Right renal cortex interstitium (tissue), 3 donors: Measurements from ENCODE around the gene MRPL43. TPM values are rescaled to one million over a fixed set of nuclear protein-coding genes. Genes with fewer than 3 reads are reported as not detected.
"Not testable (repeated sequence)": the region's sequence is repeated elsewhere in the genome, so short reads cannot be mapped to it uniquely, and the experiment has no call there.

Experiments
- DNase-seq, 3 donors: peaks; one replicate each; pipeline ENCODE4 v3.0.0-alpha.2; 2013; ENCODE audit warnings: low read depth in 3 of 3, low spot score in 2 of 3
- polyA plus RNA-seq, 3 donors: library from polyadenylated mRNA; unstranded; fragments of 120-200 nt; gene quantifications; one replicate each; pipeline ENCODE4 v1.2.1, GENCODE V29; 2013; ENCODE audit not compliant: insufficient read length in 3 of 3

MRPL43 gene
- polyA plus RNA-seq, 3 donors: 86.9 to 95.2 (median 87.1) TPM

GRCh38 chr10:100984672-100985177 lies 2.6 kb downstream of the MRPL43 start:
- DNase-seq: no peak

DNA sequence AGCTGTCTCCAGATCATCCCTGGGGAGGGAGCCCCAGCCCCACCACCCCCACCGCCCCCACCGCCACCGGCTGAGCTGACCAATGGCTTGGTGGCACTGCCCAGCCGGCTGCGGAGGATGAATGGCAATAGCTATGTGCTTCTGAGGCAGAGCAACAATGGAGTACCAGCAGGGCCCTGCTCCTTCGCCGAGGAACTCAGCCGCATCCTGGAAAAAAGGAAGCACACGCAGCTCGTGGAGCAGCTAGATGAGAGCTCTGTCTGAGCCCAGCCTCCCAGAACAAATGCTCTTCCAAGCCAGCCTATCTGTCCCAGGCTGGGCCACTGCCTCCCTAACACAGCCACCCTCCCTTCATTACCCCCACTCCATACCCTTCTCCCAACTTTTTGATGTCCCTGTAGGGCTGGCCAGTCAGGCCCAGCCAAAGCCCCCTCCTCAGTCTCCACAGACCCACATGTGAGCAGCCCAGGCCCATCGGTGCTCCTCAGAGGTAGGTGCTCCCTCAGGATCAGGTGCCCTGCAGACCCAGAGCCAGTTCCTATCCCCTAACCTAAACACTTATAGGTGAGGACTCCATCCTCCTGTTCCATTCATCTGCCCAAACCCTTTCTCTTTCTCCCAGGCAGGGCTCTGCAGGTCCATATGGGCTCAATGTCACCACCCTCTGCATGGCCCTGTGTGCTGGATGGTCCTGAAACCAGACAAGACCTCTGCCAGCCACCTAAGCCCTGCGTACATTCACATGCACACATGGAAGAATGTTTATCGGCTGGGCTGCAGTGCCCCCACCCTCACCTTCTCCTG lies 3.2 kb downstream of the MRPL43 start:
- no peak for DNase-seq

- DNase-seq: no peak
These were observed 4.1 kb downstream of the MRPL43 start for GRCh38 chr10:100982916-100983830.

DNA sequence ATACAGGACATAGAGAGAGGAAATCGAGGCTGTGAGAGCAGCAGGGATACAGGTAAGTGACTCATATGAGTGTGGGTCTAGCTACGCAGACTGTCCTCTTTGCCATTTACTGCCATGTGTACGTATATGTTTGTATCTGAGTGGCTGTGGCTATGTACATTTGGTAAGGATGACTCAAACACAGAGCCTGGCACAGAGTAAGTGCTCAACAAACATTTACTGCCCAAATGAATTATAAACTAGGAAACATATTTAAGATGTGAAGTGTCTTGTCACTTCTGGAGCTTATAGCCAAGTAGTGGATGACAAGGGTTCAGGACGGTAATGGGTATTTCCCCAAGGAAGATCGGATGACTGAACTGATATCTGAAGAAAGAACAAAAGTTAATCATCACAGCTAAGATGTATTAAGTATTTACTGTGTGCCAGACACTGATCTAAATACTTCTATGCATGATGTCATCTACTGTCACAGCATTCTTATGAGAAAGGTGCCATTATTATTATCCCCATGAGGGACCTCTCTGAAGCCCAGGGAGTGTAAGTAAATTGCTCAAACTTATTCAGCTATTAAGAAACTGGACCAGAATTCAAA lies 6.0 kb downstream of the MRPL43 start:
- no peak for DNase-seq

DNA sequence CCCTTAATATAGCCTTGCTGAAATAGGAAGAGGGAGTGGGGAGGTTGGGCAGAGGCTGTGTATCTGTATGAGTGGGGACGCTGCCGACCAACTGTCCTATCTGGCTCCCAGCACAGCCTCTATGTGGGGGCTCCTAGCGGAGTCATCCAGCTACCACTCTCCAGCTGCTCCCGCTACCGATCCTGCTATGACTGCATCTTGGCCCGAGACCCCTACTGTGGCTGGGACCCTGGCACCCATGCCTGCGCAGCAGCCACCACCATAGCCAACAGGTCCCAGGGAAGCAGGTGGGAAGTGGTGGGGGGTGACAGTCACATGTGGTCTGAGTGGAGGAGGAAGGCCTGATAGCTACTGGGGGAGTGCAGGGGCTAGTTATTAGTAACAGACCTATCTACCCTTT lies 6.6 kb downstream of the MRPL43 start:
- no peak for DNase-seq

DNA sequence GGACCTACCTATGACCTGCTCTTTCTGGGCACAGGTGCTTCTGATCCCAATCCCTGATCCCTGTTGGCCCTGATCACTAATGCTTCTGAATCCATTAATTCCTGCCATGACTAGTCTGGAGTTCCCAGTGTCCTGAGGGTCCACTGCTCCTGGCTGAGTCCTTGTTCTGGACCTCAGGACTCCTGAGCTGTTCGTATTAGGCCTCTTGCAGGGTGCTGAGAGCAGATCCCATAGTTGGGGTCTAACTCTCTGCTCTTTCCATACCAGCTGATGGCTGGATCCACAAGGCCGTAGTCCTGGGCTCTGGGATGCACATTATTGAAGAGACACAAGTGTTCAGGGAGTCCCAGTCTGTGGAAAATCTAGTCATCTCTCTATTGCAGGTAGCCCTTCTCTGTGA lies 7.0 kb downstream of the MRPL43 start:
- DNase-seq: no peak

DNA sequence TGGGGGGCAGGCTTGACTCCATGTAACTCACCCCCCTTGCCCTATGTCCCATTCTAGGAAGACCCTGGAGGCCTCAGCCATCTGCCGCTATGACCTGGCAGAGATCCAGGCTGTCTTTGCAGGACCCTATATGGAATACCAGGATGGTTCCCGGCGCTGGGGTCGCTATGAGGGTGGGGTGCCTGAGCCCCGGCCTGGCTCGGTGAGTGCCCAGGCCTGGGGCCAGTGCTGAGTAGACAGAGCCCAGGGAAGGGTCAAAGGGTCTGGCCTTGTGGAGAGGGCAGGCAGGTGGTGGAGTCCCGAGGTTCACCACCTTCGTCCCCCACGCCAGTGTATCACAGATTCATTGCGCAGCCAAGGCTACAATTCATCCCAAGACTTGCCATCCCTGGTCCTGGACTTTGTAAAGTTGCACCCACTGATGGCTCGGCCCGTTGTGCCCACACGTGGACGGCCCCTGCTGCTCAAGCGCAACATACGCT lies 7.5 kb downstream of the MRPL43 start:
- no peak for DNase-seq

DNA sequence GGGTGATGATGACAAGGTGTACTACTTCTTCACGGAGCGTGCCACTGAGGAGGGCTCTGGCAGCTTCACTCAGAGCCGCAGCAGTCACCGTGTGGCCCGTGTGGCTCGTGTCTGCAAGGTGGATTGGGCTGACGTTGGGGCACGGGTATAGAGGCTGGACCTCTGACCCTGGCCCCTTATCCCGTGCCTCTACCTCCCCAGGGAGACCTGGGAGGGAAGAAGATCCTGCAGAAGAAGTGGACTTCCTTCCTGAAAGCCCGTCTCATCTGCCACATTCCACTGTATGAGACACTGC lies 8.4 kb downstream of the MRPL43 start:
- no peak for DNase-seq

DNA sequence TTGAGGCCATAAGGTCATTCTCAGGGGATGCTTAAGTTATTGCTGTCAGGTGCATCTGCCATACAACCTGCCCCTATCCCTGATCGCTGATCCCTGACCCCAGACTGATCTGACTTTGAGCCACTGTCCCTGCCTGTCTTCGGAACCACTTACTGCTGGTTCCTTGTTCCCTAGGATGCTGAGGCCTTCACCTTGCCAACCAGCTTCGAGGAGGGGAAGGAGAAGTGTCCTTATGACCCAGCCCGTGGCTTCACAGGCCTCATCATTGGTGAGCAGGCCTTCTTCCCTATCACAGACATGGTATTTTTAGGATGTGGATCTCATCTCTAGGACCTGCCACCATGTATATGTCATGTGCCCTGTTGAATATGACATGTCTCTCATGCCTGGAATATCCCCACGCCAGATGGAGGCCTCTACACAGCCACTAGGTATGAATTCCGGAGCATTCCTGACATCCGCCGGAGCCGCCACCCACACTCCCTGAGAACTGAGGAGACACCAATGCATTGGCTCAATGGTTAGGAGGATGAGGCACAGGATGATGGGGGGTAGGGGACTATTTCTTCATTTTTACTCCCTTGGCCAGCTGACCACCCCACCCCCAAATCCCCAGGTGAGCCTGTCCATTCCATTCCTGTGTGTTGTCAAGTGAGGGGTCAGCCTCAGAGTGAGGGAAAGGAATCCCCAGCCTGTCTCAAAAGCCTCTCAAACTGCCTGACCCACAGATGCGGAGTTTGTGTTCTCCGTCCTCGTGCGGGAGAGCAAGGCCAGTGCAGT lies 9.0 kb downstream of the MRPL43 start:
- no peak for DNase-seq

GRCh38 chr10:100977436-100977835 lies 9.9 kb downstream of the MRPL43 start:
- no peak for DNase-seq

GRCh38 chr10:100976906-100977305 lies 10.4 kb downstream of the MRPL43 start:
- DNase-seq: no peak

DNA sequence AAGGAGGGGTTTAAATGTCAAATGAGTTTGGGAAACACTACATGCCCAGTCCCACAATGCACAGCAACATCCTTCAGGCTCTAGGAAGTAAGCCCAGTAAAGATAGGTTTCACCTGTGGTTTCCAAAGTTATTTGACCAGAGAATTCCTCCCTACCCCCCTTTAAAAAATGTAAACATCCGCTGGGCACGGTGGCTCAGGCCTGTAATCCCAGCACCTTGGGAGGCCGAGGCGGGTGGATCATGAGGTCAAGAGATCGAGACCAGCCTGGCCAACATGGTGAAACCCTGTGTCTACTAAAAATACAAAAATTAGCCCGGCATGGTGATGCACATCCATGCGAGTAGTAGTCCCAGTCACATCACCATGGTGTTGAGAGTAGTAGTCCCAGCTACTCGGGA lies 11.9 kb downstream of the MRPL43 start:
- not testable (repeated sequence) for DNase-seq

DNA sequence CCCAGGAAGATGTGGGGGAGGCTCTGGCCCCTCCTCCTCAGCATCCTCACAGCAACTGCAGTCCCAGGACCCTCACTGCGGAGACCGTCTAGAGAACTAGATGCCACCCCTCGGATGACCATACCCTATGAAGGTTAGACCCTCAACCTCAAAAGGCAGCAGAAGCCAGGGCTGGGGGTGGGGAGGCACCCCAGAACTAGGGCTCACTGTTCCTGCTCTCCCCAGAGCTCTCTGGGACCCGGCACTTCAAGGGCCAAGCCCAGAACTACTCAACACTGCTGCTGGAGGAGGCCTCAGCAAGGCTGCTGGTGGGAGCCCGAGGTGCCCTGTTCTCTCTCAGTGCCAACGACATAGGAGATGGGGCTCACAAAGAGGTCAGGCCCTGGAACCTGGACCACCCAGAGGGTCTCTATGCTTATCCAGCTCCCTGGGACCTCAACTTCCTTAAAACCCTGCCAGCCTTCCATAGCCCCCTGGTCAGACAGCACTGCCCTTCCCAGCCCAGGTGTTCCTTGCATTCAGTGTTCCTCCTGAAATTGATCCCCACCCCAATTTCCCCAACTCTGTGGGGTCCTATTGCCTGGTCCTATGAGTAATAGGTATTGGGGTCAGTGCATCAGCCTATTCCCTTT lies 14.3 kb downstream of the MRPL43 start:
- no peak for DNase-seq

- DNase-seq: no peak
These were observed 15.0 kb downstream of the MRPL43 start for GRCh38 chr10:100972115-100972903.

GRCh38 chr10:100970914-100971811 lies 16.1 kb downstream of the MRPL43 start:
- DNase-seq: no peak

DNA sequence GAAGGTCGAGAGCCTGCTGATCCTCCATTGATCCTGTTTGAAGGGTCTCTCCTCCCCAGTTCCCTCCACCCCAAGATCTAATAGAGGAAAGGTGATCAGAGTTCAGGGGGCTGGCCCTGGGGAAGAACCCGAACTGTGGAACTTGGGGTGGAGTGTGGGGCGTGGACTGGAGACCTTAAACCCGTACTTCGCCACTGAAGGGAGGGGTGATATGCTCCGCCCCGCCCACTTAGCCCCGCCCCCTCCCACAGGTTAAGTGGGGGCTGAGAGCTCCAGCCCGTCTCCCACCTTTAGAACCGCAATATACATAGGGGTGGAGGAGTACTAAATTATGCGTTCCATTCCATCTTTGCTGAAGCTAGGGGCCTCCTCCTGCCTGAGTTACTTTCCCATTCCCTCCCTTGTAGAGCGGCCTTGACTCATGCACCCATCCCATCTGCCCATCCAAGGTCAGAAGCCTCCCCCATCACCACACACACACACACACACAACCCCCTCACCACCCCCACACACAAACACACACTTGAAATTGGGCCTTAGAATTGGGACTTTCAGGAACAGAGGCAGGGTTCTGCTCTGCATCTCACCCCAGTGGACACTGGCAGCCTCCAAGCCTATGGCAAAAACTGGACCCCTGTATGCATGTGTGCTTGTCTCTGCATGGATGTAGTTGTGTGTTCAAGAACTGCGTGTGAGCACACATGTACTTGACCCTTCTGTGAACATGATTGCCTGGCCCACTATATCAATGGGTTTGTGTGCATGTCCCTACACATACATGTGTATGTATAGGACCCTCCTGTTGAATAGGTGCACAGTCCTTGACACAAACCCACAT lies 17.0 kb downstream of the MRPL43 start:
- no peak for DNase-seq
